ENCODE results near the gene NTM. TPM values are rescaled to one million over a fixed set of nuclear protein-coding genes. Genes with fewer than 3 reads are reported as not detected.

Gene NTM
- total RNA-seq, 2 donors from 2014 or later: 19.1 to 44.7 TPM

DNA sequence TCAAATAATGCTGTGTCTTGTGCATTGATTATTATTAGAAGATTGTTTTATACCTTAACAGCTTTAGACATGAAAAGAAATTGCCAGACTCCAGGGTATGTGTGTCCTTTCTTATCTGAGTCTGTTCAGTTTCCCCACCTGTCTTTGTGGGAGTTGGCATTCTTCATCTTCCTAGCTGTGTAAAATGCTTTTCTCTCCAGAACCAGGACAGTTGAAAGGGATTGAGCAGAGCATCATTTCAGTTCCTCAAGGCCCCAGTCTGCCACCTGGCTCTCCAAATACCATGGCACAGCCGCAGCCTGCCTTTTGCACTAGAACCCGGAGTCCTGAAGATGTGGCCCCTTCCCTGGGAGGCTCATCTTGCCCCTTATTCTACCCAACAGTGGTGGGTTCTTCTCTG lies 851.9 kb downstream of the NTM start:
- H3K9me3 ChIP-seq: no peaks in the 10 kb centered on the region
- no peaks in the 10 kb centered on the region for H3K36me3 ChIP-seq
- TF ChIP-seq, protein P1, sequence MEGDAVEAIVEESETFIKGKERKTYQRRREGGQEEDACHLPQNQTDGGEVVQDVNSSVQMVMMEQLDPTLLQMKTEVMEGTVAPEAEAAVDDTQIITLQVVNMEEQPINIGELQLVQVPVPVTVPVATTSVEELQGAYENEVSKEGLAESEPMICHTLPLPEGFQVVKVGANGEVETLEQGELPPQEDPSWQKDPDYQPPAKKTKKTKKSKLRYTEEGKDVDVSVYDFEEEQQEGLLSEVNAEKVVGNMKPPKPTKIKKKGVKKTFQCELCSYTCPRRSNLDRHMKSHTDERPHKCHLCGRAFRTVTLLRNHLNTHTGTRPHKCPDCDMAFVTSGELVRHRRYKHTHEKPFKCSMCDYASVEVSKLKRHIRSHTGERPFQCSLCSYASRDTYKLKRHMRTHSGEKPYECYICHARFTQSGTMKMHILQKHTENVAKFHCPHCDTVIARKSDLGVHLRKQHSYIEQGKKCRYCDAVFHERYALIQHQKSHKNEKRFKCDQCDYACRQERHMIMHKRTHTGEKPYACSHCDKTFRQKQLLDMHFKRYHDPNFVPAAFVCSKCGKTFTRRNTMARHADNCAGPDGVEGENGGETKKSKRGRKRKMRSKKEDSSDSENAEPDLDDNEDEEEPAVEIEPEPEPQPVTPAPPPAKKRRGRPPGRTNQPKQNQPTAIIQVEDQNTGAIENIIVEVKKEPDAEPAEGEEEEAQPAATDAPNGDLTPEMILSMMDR (IDR thresholded peaks at IDR 0.05): no peak
- no peak overlapping the region for H3K27ac ChIP-seq
- H3K4me3 ChIP-seq: no peak overlapping the region
- no peaks in the 10 kb centered on the region for H3K27me3 ChIP-seq
- no peak for DNase-seq (ENCODE audit: low spot score)
- no peaks in the 10 kb centered on the region for H3K4me1 ChIP-seq

DNA sequence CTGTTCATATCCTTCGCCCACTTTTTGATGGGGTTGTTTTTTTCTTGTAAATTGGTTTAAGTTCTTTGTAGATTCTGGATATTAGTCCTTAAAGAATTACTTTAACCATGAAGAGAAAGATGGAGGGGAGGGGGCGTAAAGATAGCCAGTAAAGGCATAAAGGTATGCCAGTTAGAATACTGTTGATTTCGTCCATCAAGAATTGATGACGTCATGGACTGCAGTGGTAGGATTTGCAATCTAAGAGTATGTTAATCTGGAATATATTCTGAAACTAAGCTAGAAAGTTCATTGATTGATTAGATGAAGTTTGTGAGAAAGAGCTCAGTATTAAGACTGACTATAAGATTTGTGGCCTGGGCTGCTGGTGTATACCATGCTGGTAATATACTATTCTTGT lies 856.1 kb downstream of the NTM start:
- no peak for DNase-seq (ENCODE audit: low spot score)
- Histone ChIP-seq H3K4me1 (no peaks in the 10 kb centered on the region), H3K36me3 (no peaks in the 10 kb centered on the region), H3K9me3 (no peaks in the 10 kb centered on the region), H3K27me3 (no peaks in the 10 kb centered on the region), H3K4me3 (no peak overlapping the region), H3K27ac (no peak overlapping the region)
- TF ChIP-seq, protein P1 (IDR thresholded peaks at IDR 0.05): no peak

DNA sequence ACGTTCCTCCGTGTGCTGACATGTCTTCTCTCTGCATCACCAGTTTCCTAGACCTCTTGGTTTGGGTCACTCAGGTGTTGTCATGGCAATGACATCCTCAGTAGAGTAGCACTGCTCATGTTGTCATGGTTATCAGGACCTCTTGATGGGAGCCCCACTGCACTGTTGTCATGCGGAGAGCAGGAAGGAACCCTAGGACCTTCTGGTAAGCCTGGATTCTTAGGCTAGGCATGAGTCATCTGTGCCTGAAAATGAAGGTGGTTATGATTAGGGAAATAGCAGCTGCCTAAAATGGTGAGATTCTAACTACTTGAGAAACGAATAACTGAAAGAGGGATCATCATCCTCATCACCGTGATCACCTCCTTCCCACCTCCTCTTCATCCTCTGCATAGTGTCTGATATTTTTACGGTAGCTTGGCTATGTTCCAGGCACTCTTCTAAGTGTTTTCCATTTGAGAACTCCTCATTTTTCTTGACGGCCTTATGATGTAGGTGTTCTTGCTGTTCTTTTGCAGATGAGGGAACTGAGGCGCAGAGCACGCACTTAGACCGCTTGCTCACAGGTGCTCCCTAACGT lies 858.4 kb downstream of the NTM start:
- Histone ChIP-seq H3K9me3 (no peaks in the 10 kb centered on the region), H3K4me1 (no peaks in the 10 kb centered on the region), H3K36me3 (no peaks in the 10 kb centered on the region), H3K27me3 (no peaks in the 10 kb centered on the region), H3K4me3 (no peak overlapping the region), H3K27ac (no peak overlapping the region)
- no peak for DNase-seq (ENCODE audit: low spot score)
- TF ChIP-seq, protein P1 (IDR thresholded peaks at IDR 0.05): no peak

DNA sequence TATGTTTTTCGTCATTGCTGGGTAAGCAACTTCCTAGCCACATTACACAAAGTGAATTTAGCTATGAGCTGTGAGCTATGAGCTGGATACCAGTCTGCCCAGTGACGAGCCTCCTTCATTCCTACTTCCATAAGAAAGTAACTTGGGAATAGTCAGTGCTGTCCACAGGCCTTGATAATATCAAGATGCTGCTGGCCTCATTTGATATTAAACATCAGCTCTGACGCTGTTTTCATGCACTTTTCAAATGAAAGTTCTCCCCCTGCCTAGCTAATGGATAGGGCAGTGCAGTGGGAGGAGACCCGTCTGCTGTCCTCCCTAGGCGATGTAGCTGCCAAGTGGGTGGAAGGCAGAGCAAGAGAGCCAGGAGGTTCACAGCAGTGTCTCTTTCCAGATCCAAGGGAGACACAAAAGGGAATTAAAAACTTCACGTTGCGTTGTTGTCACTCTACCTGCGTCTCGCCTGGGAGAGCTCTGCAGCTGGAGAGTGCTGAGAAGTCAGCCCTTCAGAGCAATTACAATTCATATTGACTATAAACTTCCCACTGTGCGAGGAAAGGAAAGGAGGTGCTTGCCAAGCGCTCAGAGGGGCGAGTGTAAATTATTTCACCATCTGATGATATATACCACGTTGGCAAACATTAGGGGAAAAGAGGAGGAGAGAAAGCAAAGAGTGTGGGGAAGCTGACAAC lies 861.4 kb downstream of the NTM start:
- Histone ChIP-seq H3K27me3 (no peaks in the 10 kb centered on the region), H3K9me3 (no peaks in the 10 kb centered on the region), H3K36me3 (no peaks in the 10 kb centered on the region), H3K27ac (no peak overlapping the region), H3K4me1 (no peaks in the 10 kb centered on the region), H3K4me3 (no peak overlapping the region)
- DNase-seq (ENCODE audit: low spot score): no peak
- TF ChIP-seq, protein P1 (IDR thresholded peaks at IDR 0.05): no peak

DNA sequence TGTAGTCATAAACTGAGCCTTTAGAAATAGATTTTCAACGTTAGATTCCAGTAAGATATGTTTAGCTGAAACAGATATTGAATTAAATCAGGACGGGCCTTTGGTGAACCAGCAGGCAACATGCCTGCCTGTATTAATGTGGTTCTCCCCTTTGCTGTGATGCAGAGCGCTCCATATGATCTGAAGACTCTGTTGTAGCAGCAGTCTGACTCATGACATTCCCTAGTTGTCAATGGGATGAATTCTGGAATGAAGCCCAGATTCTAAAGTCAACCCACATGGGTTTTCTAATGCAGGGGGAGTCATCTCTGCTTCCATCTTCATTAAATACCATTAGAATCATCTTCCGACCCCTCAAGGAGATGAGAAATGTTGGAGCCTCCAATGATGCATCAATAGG lies 864.5 kb downstream of the NTM start:
- Histone ChIP-seq H3K4me1 (no peaks in the 10 kb centered on the region), H3K27ac (no peak overlapping the region), H3K27me3 (no peaks in the 10 kb centered on the region), H3K36me3 (no peaks in the 10 kb centered on the region), H3K9me3 (no peaks in the 10 kb centered on the region), H3K4me3 (no peak overlapping the region)
- TF ChIP-seq, protein P1 (IDR thresholded peaks at IDR 0.05): no peak
- no peak for DNase-seq (ENCODE audit: low spot score)

DNA sequence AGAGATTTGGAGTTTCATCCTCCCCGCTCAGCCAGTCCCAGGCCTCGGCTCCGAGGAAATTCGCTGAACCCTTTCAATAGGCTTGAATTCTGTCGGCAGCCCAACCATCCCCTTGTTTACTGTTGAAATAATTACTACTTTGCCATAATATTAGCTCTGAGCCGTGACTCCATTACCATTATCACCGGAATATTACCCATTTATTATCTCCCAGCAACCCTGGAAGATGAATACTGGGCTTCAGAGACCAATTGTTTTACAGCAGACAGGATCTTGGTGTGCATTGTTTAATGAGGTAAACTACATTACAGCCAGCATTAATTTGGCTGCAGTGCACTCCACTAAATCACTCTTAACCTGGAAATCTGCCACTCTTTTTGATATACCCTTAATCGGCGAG lies 867.4 kb downstream of the NTM start:
- Histone ChIP-seq H3K27me3 (no peaks in the 10 kb centered on the region), H3K27ac (no peak overlapping the region), H3K36me3 (no peaks in the 10 kb centered on the region), H3K4me3 (no peak overlapping the region), H3K4me1 (no peaks in the 10 kb centered on the region), H3K9me3 (no peaks in the 10 kb centered on the region)
- TF ChIP-seq, protein P1 (IDR thresholded peaks at IDR 0.05): no peak
- DNase-seq (ENCODE audit: low spot score): no peak
